Smooth muscle cell (in vitro differentiated cells): ENCODE results near the gene NKAIN2. TPM values are rescaled to one million over a fixed set of nuclear protein-coding genes. Genes with fewer than 3 reads are reported as not detected.

Experiments used
- DNase-seq: peaks from one replicate; lab custom pipeline; 2025; ENCODE audit not compliant: unreplicated experiment; lab: John Stamatoyannopoulos, UW
- H2AFZ ChIP-seq: fragments of 200-600 bp; sonication (generic); 2 replicates; pipeline ENCODE4 v1.6.0; 2016; ENCODE audit warnings: antibody characterized with exemption, low read depth, mild to moderate bottlenecking
- H3F3A ChIP-seq: fragments of 200-600 bp; sonication (generic); 2 replicates; pipeline ENCODE4 v1.6.0; 2017; ENCODE audit warnings: antibody characterized with exemption, low read depth
- H3K27ac ChIP-seq: fragments of 200-600 bp; sonication (generic); 2 replicates; pipeline ENCODE4 v1.5.1; 2016; ENCODE audit warnings: low read depth, mild to moderate bottlenecking
- H3K27me3 ChIP-seq: fragments of 200-600 bp; sonication (generic); 2 replicates; pipeline ENCODE4 v1.6.1; 2016; ENCODE audit warnings: low read depth, mild to moderate bottlenecking
- H3K36me3 ChIP-seq: fragments of 200-600 bp; sonication (generic); 2 replicates; pipeline ENCODE4 v1.5.1; 2016; ENCODE audit warnings: low read depth
- H3K4me1 ChIP-seq: fragments of 200-600 bp; sonication (generic); 2 replicates; pipeline ENCODE4 v1.5.1; 2016; ENCODE audit warnings: low read depth
- H3K4me2 ChIP-seq: fragments of 200-600 bp; sonication (generic); 2 replicates; pipeline ENCODE4 v1.6.0; 2016; ENCODE audit warnings: mild to moderate bottlenecking
- H3K4me3 ChIP-seq: fragments of 200-600 bp; sonication (generic); 2 replicates; pipeline ENCODE4 v1.5.1; 2016; ENCODE audit warnings: mild to moderate bottlenecking
- H3K79me2 ChIP-seq: fragments of 200-600 bp; sonication (generic); 2 replicates; pipeline ENCODE4 v1.6.0; 2016; ENCODE audit warnings: low read depth, mild to moderate bottlenecking
- H3K9ac ChIP-seq: fragments of 200-600 bp; sonication (generic); 2 replicates; pipeline ENCODE4 v1.6.0; 2016; ENCODE audit warnings: low read depth
- H3K9me3 ChIP-seq: fragments of 200-600 bp; sonication (generic); replicated peaks from 2 replicates; pipeline ENCODE4 v1.5.1; 2016; ENCODE audit warnings: low read depth
- H4K20me1 ChIP-seq: fragments of 200-600 bp; sonication (generic); 2 replicates; pipeline ENCODE4 v1.6.0; 2016; ENCODE audit warnings: low read depth
- WGBS: methylation state at CpG from one replicate; pipeline ENCODE4 v1.1.7; 2016; ENCODE audit warnings: low lambda C conversion rate; 5-methylcytosine and 5-hydroxymethylcytosine counted together
- polyA plus RNA-seq: library from polyadenylated mRNA; unstranded; fragments of >200 nt; fragmentation: Nextera tagmentation; extraction: Ambion mirVana; gene quantifications from 2 replicates; pipeline ENCODE4 v1.2.1, GENCODE V29; 2016
- total RNA-seq: library from RNA; depleted of rRNA; stranded (reverse); fragments of >200 nt; gene quantifications from 2 replicates; pipeline ENCODE4 v1.2.3, GENCODE V29; 2014
- TF ChIP-seq, protein P1 (sequence below): fragments of 200-600 bp; sonication (generic); IDR thresholded peaks from 2 replicates; pipeline ENCODE4 v1.5.1; 2017; ENCODE audit warnings: borderline replicate concordance, mild to moderate bottlenecking, antibody characterized with exemption; ENCODE audit not compliant: insufficient read depth, poor library complexity, severe bottlenecking

The NKAIN2 gene
- total RNA-seq (0.09 and 0.63 TPM in 2 replicates), polyA plus RNA-seq (0.34 TPM in 1 of 2 replicates, not detected in the other)

DNA sequence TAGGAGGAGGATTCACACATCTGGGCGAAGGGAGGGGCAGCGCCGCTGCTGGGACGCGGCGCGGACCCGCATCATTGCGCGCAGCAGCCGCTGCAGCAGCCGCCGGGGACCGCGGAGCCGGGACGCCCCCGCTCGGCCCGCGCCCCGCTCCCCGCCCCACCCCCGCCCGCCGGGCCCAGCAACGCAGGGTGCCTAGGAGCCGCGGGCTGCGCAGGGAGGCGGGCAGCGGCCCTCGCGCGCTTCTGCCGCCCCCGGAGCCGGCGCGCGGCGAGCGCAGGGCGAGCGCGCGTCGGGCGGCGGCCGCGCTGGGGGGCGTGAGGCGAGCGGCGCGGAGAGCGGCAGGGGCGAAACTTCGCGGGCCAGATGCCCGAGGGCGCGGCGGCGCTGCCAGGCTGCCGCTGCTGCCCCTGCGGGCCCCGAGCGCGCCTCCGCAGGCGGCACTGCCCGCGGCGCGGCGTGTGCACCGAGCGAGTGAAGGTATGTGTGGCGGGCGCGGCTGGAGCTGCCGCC lies at the start of gene NKAIN2:
Gene NKAIN2, plus strand, starts transcription at position 362 of the 510 bp plus-strand sequence.
- no peaks in the 10 kb centered on the region for H3F3A ChIP-seq
- H3K27ac ChIP-seq = no peak within 1 kb of the TSS
- TF ChIP-seq, protein P1, sequence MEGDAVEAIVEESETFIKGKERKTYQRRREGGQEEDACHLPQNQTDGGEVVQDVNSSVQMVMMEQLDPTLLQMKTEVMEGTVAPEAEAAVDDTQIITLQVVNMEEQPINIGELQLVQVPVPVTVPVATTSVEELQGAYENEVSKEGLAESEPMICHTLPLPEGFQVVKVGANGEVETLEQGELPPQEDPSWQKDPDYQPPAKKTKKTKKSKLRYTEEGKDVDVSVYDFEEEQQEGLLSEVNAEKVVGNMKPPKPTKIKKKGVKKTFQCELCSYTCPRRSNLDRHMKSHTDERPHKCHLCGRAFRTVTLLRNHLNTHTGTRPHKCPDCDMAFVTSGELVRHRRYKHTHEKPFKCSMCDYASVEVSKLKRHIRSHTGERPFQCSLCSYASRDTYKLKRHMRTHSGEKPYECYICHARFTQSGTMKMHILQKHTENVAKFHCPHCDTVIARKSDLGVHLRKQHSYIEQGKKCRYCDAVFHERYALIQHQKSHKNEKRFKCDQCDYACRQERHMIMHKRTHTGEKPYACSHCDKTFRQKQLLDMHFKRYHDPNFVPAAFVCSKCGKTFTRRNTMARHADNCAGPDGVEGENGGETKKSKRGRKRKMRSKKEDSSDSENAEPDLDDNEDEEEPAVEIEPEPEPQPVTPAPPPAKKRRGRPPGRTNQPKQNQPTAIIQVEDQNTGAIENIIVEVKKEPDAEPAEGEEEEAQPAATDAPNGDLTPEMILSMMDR = no peak
- H3K79me2 ChIP-seq = no peaks in the 10 kb centered on the region
- H3K36me3 ChIP-seq = no peaks in the 10 kb centered on the region
- no peaks in the 10 kb centered on the region for H4K20me1 ChIP-seq
- H3K9me3 ChIP-seq = no peaks in the 10 kb centered on the region
- WGBS = 1% methylated on average over 47 of the region's 84 CpGs
- no peak within 1 kb of the TSS for H3K9ac ChIP-seq
- peak within 1 kb of the TSS; percentile 62 for H3K4me3 ChIP-seq
- peaks cover 59% of the 10 kb centered on the region for H3K27me3 ChIP-seq
- H3K4me1 ChIP-seq = no peaks in the 10 kb centered on the region
- DNase-seq = no peak
- H2AFZ ChIP-seq = peak within 1 kb of the TSS; percentile 88
- H3K4me2 ChIP-seq = peak within 1 kb of the TSS; percentile 83

DNA sequence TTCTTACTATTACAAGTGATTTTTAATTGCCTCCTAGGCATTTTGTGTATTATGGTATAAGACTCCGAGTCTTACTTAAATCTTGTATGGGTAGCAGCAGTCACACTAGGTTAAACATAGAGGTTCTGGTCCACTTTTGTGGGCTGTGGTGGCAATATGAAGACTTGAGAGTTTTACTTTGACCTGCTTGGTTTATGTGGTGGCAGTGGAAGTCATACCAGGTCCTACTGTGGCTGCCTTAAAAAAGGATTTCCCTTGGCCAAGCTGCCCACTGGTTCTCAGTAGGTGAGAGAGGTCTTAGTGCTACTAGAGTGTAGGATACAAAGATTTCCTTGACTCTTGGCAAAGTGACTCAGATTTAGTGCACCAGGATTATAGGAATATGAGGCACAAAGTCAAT lies 44.2 kb upstream of the NKAIN2 start:
- Histone ChIP-seq H3K4me1 (no peaks in the 10 kb centered on the region), H3K27me3 (no peaks in the 10 kb centered on the region), H4K20me1 (no peaks in the 10 kb centered on the region), H3K27ac (no peak overlapping the region), H3K9me3 (no peaks in the 10 kb centered on the region), H3K79me2 (no peaks in the 10 kb centered on the region), H3K36me3 (no peaks in the 10 kb centered on the region), H3K9ac (no peak overlapping the region), H3F3A (no peaks in the 10 kb centered on the region), H3K4me3 (no peak overlapping the region), H3K4me2 (no peak overlapping the region), H2AFZ (no peak overlapping the region)
- no peak for DNase-seq
- WGBS = 100% methylated on average over 1 of the region's 1 CpG
- TF ChIP-seq, protein P1 = no peak

DNA sequence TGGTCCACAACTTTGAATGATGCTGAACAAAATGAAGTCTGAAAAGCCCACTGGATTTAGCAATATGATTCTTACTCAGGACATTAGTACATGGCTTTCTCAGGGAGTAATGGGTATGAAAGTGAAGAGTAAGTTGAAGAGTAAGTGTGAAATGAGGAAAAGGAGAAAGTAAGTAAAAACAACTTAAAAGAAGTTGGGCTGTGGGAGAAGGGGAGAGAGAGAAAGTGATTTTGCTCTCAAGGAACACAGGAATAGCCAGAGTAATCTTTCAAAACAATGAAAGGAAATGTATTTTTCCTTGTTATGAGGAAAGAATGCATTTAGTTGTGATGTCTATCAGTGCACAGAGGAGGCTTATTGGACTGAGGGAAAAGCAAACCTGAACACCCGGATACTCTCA lies 39.8 kb upstream of the NKAIN2 start:
- Histone ChIP-seq H3K9me3 (no peaks in the 10 kb centered on the region), H2AFZ (no peak overlapping the region), H3F3A (no peaks in the 10 kb centered on the region), H3K27ac (no peak overlapping the region), H3K4me3 (no peak overlapping the region), H3K4me1 (no peaks in the 10 kb centered on the region), H3K79me2 (no peaks in the 10 kb centered on the region), H3K4me2 (no peak overlapping the region), H4K20me1 (no peaks in the 10 kb centered on the region), H3K36me3 (no peaks in the 10 kb centered on the region), H3K27me3 (no peaks in the 10 kb centered on the region), H3K9ac (no peak overlapping the region)
- no peak for DNase-seq
- TF ChIP-seq, protein P1 = no peak
- WGBS = 100% methylated on average over 1 of the region's 1 CpG

DNA sequence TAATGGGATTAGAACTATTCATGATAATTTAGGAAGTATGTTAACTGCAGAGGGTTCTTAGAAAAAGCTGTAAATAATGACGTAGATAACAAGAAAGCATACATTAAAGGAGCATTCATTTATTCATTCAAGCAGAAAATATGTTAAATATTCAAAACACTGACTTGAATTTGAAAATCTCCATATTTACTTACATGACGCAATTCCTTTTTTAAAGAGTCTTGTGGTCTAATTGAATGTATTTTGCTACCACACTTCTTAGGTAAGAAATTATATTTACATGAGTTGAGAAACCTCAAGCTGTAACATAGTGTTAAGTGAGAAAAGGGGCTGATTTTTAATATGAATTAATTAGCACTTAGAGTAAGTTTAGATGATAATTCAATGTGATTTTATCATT lies 38.9 kb upstream of the NKAIN2 start:
- H3K4me3 ChIP-seq = no peak overlapping the region

More for the DNA sequence above, 38.9 kb upstream of the NKAIN2 start:
- no peaks in the 10 kb centered on the region for H3K36me3 ChIP-seq
- no peaks in the 10 kb centered on the region for H3F3A ChIP-seq
- DNase-seq = no peak
- no peaks in the 10 kb centered on the region for H3K4me1 ChIP-seq
- no peak overlapping the region for H3K27ac ChIP-seq
- no peak overlapping the region for H2AFZ ChIP-seq
- H3K79me2 ChIP-seq = no peaks in the 10 kb centered on the region
- H4K20me1 ChIP-seq = no peaks in the 10 kb centered on the region
- WGBS = 85% methylated on average over 2 of the region's 2 CpGs
- no peaks in the 10 kb centered on the region for H3K27me3 ChIP-seq
- H3K9ac ChIP-seq = no peak overlapping the region
- H3K4me2 ChIP-seq = no peak overlapping the region
- TF ChIP-seq, protein P1 = no peak
- H3K9me3 ChIP-seq = no peaks in the 10 kb centered on the region
